Upper lobe of left lung (tissue), 6 donors: ENCODE results near the gene HOXA2. TPM values are rescaled to one million over a fixed set of nuclear protein-coding genes. Genes with fewer than 3 reads are reported as not detected.
A peak's percentile ranks its signal among the peaks of the same experiment; 100 is the strongest.

Experiments used
- ATAC-seq, 2 donors: fragments of 200-7000 bp; cut with Tn5 transposase; one replicate each; pipeline ENCODE4 v1.9.1; 2022; ENCODE audit warnings: mild to moderate bottlenecking in 2 of 2, moderate library complexity in 2 of 2; ENCODE audit not compliant: low FRiP score in 2 of 2
- DNase-seq, 2 donors: peaks; one replicate each; pipeline ENCODE4 v3.0.0-alpha.2; 2019 to 2020
- H3K27ac ChIP-seq, 4 donors: fragments of 200-600 bp; sonication (generic); one replicate each; pipeline ENCODE4 v1.5.1; 2016 to 2019
- H3K27me3 ChIP-seq, 4 donors: fragments of 200-600 bp; sonication (generic); one replicate each; pipeline ENCODE4 v1.5.1; 2017 to 2019
- H3K36me3 ChIP-seq, 4 donors: fragments of 200-600 bp; sonication (generic); one replicate each; pipeline ENCODE4 v1.5.1; 2016 to 2019
- H3K4me1 ChIP-seq, 4 donors: fragments of 200-600 bp; sonication (generic); one replicate each; pipeline ENCODE4 v1.5.1; 2018 to 2019
- H3K4me3 ChIP-seq, 4 donors: fragments of 200-600 bp; sonication (generic); one replicate each; pipeline ENCODE4 v1.5.1; 2017 to 2019; ENCODE audit warnings: mild to moderate bottlenecking in 2 of 4, moderate library complexity in 1 of 4
- H3K9me3 ChIP-seq, 4 donors: fragments of 200-600 bp; sonication (generic); one replicate each; pipeline ENCODE4 v1.5.1; 2018 to 2019
- EP300 ChIP-seq, 4 donors: sonication (generic); formaldehyde crosslinking; IDR thresholded peaks; one replicate each; pipeline ENCODE4 v1.5.1; 2017; ENCODE audit warnings: antibody characterized with exemption in 4 of 4, control low read depth in 2 of 4
- POLR2A ChIP-seq, 4 donors: fragments of 450-650 bp; IDR thresholded peaks; one replicate each; pipeline ENCODE4 v1.5.1; 2016 to 2017; ENCODE audit warnings: antibody characterized with exemption in 4 of 4, mild to moderate bottlenecking in 2 of 4
- POLR2AphosphoS5 ChIP-seq, 2 donors: sonication (generic); formaldehyde crosslinking; IDR thresholded peaks; one replicate each; pipeline ENCODE4 v1.5.1; 2017; ENCODE audit warnings: antibody characterized with exemption in 2 of 2
- WGBS, 2 donors: methylation state at CpG; one replicate each; pipeline ENCODE4 v1.1.5; 2017 to 2018; 5-methylcytosine and 5-hydroxymethylcytosine counted together
- total RNA-seq, 6 donors: library from RNA; depleted of rRNA in 4 of 6; stranded (reverse); fragments of >200 nt in 4 of 6; gene quantifications; one replicate each; pipeline versions ENCODE4 v1.1.0 to v1.2.1, GENCODE V29; 2016 to 2021
- TF ChIP-seq, protein P1 (sequence below), 6 experiments: fragments of 450-650 bp in 4 of 6; fragments of 200-600 bp in 2 of 6; sonication (generic) in 2 of 6; IDR thresholded peaks; one replicate each; pipeline ENCODE4 v1.5.1; 2016 to 2019; ENCODE audit warnings: antibody characterized with exemption in 6 of 6
- donor health status: DM: no; HTN: no; CAD: no; lungs with moderate emphysema.
- donor health status: DM: no; HTN: yes; CAD: no; lungs with severe emphysema.

Gene HOXA2
- total RNA-seq, 6 donors from 2014 or later = 0.30 to 3.0 (median 0.86) TPM; not detected in 1

- no peak for DNase-seq
- H3K36me3 ChIP-seq = no peaks in the 10 kb centered on the region
- H3K9me3 ChIP-seq = no peaks in the 10 kb centered on the region
- peaks cover 0 to 6% (median 0%) of the 10 kb centered on the region in 4 donors for H3K27me3 ChIP-seq
- ATAC-seq = no peak
- TF ChIP-seq POLR2A (IDR thresholded peaks at IDR 0.05) (no peak), POLR2AphosphoS5 (IDR thresholded peaks at IDR 0.05) (no peak), EP300 (IDR thresholded peaks at IDR 0.05) (no peak)
- TF ChIP-seq, protein P1, sequence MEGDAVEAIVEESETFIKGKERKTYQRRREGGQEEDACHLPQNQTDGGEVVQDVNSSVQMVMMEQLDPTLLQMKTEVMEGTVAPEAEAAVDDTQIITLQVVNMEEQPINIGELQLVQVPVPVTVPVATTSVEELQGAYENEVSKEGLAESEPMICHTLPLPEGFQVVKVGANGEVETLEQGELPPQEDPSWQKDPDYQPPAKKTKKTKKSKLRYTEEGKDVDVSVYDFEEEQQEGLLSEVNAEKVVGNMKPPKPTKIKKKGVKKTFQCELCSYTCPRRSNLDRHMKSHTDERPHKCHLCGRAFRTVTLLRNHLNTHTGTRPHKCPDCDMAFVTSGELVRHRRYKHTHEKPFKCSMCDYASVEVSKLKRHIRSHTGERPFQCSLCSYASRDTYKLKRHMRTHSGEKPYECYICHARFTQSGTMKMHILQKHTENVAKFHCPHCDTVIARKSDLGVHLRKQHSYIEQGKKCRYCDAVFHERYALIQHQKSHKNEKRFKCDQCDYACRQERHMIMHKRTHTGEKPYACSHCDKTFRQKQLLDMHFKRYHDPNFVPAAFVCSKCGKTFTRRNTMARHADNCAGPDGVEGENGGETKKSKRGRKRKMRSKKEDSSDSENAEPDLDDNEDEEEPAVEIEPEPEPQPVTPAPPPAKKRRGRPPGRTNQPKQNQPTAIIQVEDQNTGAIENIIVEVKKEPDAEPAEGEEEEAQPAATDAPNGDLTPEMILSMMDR (IDR thresholded peaks at IDR 0.05) = no peak
- H3K4me1 ChIP-seq = peaks cover 24 to 38% (median 29%) of the 10 kb centered on the region in 4 donors
- H3K27ac ChIP-seq = peak overlapping the region; percentile 94 to 98 (median 96)
- H3K4me3 ChIP-seq = peak overlapping the region in 2 of 4 donors; percentile 62 to 74
- 45 to 63% methylated on average over 2 of the region's 2 CpGs for WGBS, 2 donors
Observed at GRCh38 chr7:27137640-27138315, 35.3 kb upstream of the HOXA2 start.

DNA sequence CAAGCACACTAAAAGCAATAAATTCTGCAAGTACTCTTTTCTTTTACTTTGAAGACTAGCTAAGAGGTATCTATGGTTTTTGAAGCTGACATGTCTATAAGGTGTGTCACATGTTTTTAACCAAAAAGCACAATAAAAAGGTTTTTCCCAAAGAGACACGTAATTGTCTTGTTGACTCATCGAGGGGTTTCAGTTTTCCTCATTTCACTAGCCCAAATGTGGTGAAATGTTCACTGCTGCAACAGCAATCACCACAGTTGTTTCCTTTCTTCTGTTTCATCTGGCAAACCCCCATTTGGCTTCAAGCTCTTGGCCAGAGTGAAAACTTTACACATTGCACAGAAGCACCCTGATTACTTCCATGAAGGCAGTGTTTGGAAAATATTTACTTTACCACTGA lies 31.9 kb upstream of the HOXA2 start:
- 3 to 16% methylated on average over 2 of the region's 2 CpGs for WGBS, 2 donors

GRCh38 chr7:27133409-27134231 lies 31.1 kb upstream of the HOXA2 start:
- no peaks in the 10 kb centered on the region for H3K36me3 ChIP-seq
- H3K27ac ChIP-seq = peak overlapping the region; percentile 49 to 60 (median 55)
- peaks cover 0 to 13% (median 0%) of the 10 kb centered on the region in 4 donors for H3K27me3 ChIP-seq
- no peak overlapping the region for H3K4me3 ChIP-seq
- no peaks in the 10 kb centered on the region for H3K9me3 ChIP-seq
- WGBS, 2 donors = 34 to 42% methylated on average over 18 of the region's 18 CpGs
- H3K4me1 ChIP-seq = peaks cover 32 to 49% (median 34%) of the 10 kb centered on the region in 4 donors
- DNase-seq = peak in 1 of 2 donors; percentile 15
- no peak for TF ChIP-seq EP300 (IDR thresholded peaks at IDR 0.05)
- TF ChIP-seq POLR2AphosphoS5 (IDR thresholded peaks at IDR 0.05) = no peak
- no peak for TF ChIP-seq POLR2A (IDR thresholded peaks at IDR 0.05)
- no peak for ATAC-seq

More for the DNA sequence above, 31.9 kb upstream of the HOXA2 start:
- Histone ChIP-seq H3K9me3 (no peaks in the 10 kb centered on the region), H3K27me3 (peaks cover 0 to 13% (median 0%) of the 10 kb centered on the region in 4 donors), H3K4me3 (no peak overlapping the region), H3K4me1 (peaks cover 32 to 49% (median 33%) of the 10 kb centered on the region in 4 donors), H3K27ac (peak overlapping the region; percentile 49 to 60 (median 55)), H3K36me3 (no peaks in the 10 kb centered on the region)
- DNase-seq (peak in 1 of 2 donors; percentile 21), ATAC-seq (peak in 1 of 2 donors; percentile 18)
- TF ChIP-seq POLR2A (IDR thresholded peaks at IDR 0.05) (no peak), EP300 (IDR thresholded peaks at IDR 0.05) (no peak), POLR2AphosphoS5 (IDR thresholded peaks at IDR 0.05) (peak; percentile 17 to 43)
- TF ChIP-seq, protein P1 (IDR thresholded peaks at IDR 0.05) = no peak

DNA sequence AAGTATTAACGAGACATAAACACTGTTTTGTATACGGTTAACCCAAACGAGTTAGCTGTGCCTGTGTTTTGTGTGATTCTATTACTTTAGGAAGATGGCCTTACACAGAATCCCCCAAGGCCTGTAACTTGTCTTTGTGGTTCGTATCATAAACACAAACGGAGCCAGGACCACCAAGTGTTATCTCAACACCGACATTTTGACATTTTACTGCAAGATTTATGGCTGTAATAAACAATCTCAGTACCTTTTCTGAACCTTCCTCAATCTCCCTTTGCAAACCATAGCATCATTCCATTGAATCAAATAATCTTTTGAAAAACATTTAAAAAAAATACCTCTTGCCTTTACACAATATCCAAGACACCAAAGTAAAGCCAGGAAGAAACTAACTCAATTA lies 30.5 kb upstream of the HOXA2 start:
- TF ChIP-seq EP300 (IDR thresholded peaks at IDR 0.05) (no peak), POLR2A (IDR thresholded peaks at IDR 0.05) (no peak)
- Histone ChIP-seq H3K4me3 (no peak overlapping the region), H3K27ac (peak overlapping the region in 3 of 4 donors; percentile 5 to 56 (median 54)), H3K9me3 (no peaks in the 10 kb centered on the region), H3K4me1 (peaks cover 32 to 50% (median 37%) of the 10 kb centered on the region in 4 donors), H3K36me3 (no peaks in the 10 kb centered on the region), H3K27me3 (peaks cover 0 to 13% (median 0%) of the 10 kb centered on the region in 4 donors)
- 37 to 39% methylated on average over 6 of the region's 6 CpGs for WGBS, 2 donors
- DNase-seq (no peak), ATAC-seq (no peak)

GRCh38 chr7:27132214-27132613 lies 29.7 kb upstream of the HOXA2 start:
- Histone ChIP-seq H3K36me3 (no peaks in the 10 kb centered on the region), H3K4me1 (peaks cover 30 to 58% (median 37%) of the 10 kb centered on the region in 4 donors), H3K9me3 (no peaks in the 10 kb centered on the region), H3K4me3 (no peak overlapping the region), H3K27ac (peak overlapping the region in 1 of 4 donors; percentile 91), H3K27me3 (peaks cover 0 to 13% (median 0%) of the 10 kb centered on the region in 4 donors)
- 62 to 67% methylated on average over 2 of the region's 2 CpGs for WGBS, 2 donors
- TF ChIP-seq EP300 (IDR thresholded peaks at IDR 0.05) = no peak
- TF ChIP-seq POLR2A (IDR thresholded peaks at IDR 0.05) = no peak
- DNase-seq (no peak), ATAC-seq (no peak)

GRCh38 chr7:27131390-27131819 lies 28.9 kb upstream of the HOXA2 start:
- Histone ChIP-seq H3K9me3 (no peaks in the 10 kb centered on the region), H3K27me3 (peaks cover 0 to 13% (median 0%) of the 10 kb centered on the region in 4 donors), H3K36me3 (no peaks in the 10 kb centered on the region), H3K4me1 (peaks cover 27 to 54% (median 34%) of the 10 kb centered on the region in 4 donors), H3K4me3 (peak overlapping the region in 3 of 4 donors; percentile 68 to 72 (median 71)), H3K27ac (peak overlapping the region; percentile 87 to 97 (median 89))
- 33 to 47% methylated on average over 12 of the region's 12 CpGs for WGBS, 2 donors
- ATAC-seq = no peak
- DNase-seq = no peak
- no peak for TF ChIP-seq POLR2A (IDR thresholded peaks at IDR 0.05)
